Smooth muscle cell (in vitro differentiated cells): ENCODE measurements around the gene SH3PXD2B. TPM values are rescaled to one million over a fixed set of nuclear protein-coding genes. Genes with fewer than 3 reads are reported as not detected.

Source experiments
- DNase-seq: peaks from one replicate; lab custom pipeline; 2025; ENCODE audit not compliant: unreplicated experiment; lab: John Stamatoyannopoulos, UW
- H2AFZ ChIP-seq: fragments of 200-600 bp; sonication (generic); 2 replicates; pipeline ENCODE4 v1.6.0; 2016; ENCODE audit warnings: antibody characterized with exemption, low read depth, mild to moderate bottlenecking
- H3F3A ChIP-seq: fragments of 200-600 bp; sonication (generic); 2 replicates; pipeline ENCODE4 v1.6.0; 2017; ENCODE audit warnings: antibody characterized with exemption, low read depth
- H3K27ac ChIP-seq: fragments of 200-600 bp; sonication (generic); 2 replicates; pipeline ENCODE4 v1.5.1; 2016; ENCODE audit warnings: low read depth, mild to moderate bottlenecking
- H3K27me3 ChIP-seq: fragments of 200-600 bp; sonication (generic); 2 replicates; pipeline ENCODE4 v1.6.1; 2016; ENCODE audit warnings: low read depth, mild to moderate bottlenecking
- H3K36me3 ChIP-seq: fragments of 200-600 bp; sonication (generic); 2 replicates; pipeline ENCODE4 v1.5.1; 2016; ENCODE audit warnings: low read depth
- H3K4me1 ChIP-seq: fragments of 200-600 bp; sonication (generic); 2 replicates; pipeline ENCODE4 v1.5.1; 2016; ENCODE audit warnings: low read depth
- H3K4me2 ChIP-seq: fragments of 200-600 bp; sonication (generic); 2 replicates; pipeline ENCODE4 v1.6.0; 2016; ENCODE audit warnings: mild to moderate bottlenecking
- H3K4me3 ChIP-seq: fragments of 200-600 bp; sonication (generic); 2 replicates; pipeline ENCODE4 v1.5.1; 2016; ENCODE audit warnings: mild to moderate bottlenecking
- H3K79me2 ChIP-seq: fragments of 200-600 bp; sonication (generic); 2 replicates; pipeline ENCODE4 v1.6.0; 2016; ENCODE audit warnings: low read depth, mild to moderate bottlenecking
- H3K9ac ChIP-seq: fragments of 200-600 bp; sonication (generic); 2 replicates; pipeline ENCODE4 v1.6.0; 2016; ENCODE audit warnings: low read depth
- H3K9me3 ChIP-seq: fragments of 200-600 bp; sonication (generic); replicated peaks from 2 replicates; pipeline ENCODE4 v1.5.1; 2016; ENCODE audit warnings: low read depth
- H4K20me1 ChIP-seq: fragments of 200-600 bp; sonication (generic); 2 replicates; pipeline ENCODE4 v1.6.0; 2016; ENCODE audit warnings: low read depth
- WGBS: methylation state at CpG from one replicate; pipeline ENCODE4 v1.1.7; 2016; ENCODE audit warnings: low lambda C conversion rate; 5-methylcytosine and 5-hydroxymethylcytosine counted together
- polyA plus RNA-seq: library from polyadenylated mRNA; unstranded; fragments of >200 nt; fragmentation: Nextera tagmentation; extraction: Ambion mirVana; gene quantifications from 2 replicates; pipeline ENCODE4 v1.2.1, GENCODE V29; 2016
- total RNA-seq: library from RNA; depleted of rRNA; stranded (reverse); fragments of >200 nt; gene quantifications from 2 replicates; pipeline ENCODE4 v1.2.3, GENCODE V29; 2014
- TF ChIP-seq, protein P1 (sequence below): fragments of 200-600 bp; sonication (generic); IDR thresholded peaks from 2 replicates; pipeline ENCODE4 v1.5.1; 2017; ENCODE audit warnings: borderline replicate concordance, mild to moderate bottlenecking, antibody characterized with exemption; ENCODE audit not compliant: insufficient read depth, poor library complexity, severe bottlenecking

SH3PXD2B gene
- total and polyA plus RNA-seq, 2 experiments from 2014 or later, result 36.5 to 39.4 TPM

DNA sequence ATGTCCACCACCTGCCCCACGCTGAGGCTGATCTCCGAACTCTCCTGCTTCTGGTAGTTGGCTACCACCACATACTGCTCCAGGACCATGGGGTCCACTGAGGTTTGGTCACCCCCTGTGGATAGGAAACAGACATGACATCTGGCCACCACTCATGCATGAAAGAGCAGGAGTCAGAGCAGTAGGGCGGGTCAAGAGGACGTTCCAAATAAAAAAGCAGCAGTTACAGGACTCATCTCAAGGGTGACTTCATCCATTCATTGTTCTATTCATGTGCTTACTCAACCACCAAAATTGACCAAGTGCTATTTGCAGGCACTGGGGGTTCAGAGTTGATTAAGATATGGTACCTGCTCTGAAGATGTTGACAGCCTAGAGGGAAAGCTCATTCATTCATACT lies 91.6 kb downstream of the SH3PXD2B start:
- Histone ChIP-seq H3K9ac (no peak overlapping the region), H3K79me2 (no peaks in the 10 kb centered on the region), H3K4me2 (no peak overlapping the region), H3K4me3 (no peak overlapping the region), H3K27ac (peak overlapping the region; percentile 93), H3K36me3 (peaks cover 2% of the 10 kb centered on the region), H3K27me3 (no peaks in the 10 kb centered on the region), H3K9me3 (no peaks in the 10 kb centered on the region), H2AFZ (no peak overlapping the region), H3F3A (peaks cover 9% of the 10 kb centered on the region), H3K4me1 (no peaks in the 10 kb centered on the region), H4K20me1 (peaks cover 3% of the 10 kb centered on the region)
- no peak for DNase-seq
- 98% methylated on average over 4 of the region's 4 CpGs for WGBS
- TF ChIP-seq, protein P1, sequence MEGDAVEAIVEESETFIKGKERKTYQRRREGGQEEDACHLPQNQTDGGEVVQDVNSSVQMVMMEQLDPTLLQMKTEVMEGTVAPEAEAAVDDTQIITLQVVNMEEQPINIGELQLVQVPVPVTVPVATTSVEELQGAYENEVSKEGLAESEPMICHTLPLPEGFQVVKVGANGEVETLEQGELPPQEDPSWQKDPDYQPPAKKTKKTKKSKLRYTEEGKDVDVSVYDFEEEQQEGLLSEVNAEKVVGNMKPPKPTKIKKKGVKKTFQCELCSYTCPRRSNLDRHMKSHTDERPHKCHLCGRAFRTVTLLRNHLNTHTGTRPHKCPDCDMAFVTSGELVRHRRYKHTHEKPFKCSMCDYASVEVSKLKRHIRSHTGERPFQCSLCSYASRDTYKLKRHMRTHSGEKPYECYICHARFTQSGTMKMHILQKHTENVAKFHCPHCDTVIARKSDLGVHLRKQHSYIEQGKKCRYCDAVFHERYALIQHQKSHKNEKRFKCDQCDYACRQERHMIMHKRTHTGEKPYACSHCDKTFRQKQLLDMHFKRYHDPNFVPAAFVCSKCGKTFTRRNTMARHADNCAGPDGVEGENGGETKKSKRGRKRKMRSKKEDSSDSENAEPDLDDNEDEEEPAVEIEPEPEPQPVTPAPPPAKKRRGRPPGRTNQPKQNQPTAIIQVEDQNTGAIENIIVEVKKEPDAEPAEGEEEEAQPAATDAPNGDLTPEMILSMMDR, result no peak

- Histone ChIP-seq H3K9ac (peak overlapping the region; percentile 61), H3K36me3 (peaks cover 4% of the 10 kb centered on the region), H3K4me3 (no peak overlapping the region), H3F3A (peaks cover 9% of the 10 kb centered on the region), H3K4me1 (no peaks in the 10 kb centered on the region), H3K27ac (peak overlapping the region; percentile 93), H3K79me2 (no peaks in the 10 kb centered on the region), H3K4me2 (peak overlapping the region; percentile 31), H3K9me3 (no peaks in the 10 kb centered on the region), H4K20me1 (peaks cover 3% of the 10 kb centered on the region), H3K27me3 (no peaks in the 10 kb centered on the region), H2AFZ (no peak overlapping the region)
- WGBS, result 29% methylated on average over 9 of the region's 9 CpGs
- DNase-seq, result no peak
- TF ChIP-seq, protein P1, result no peak
Measured at GRCh38 chr5:172361566-172362238, 92.6 kb downstream of the SH3PXD2B start.

- Histone ChIP-seq H3K9me3 (no peaks in the 10 kb centered on the region), H4K20me1 (peaks cover 6% of the 10 kb centered on the region), H3K27ac (no peak overlapping the region), H3K4me3 (no peak overlapping the region), H3K36me3 (peaks cover 4% of the 10 kb centered on the region), H3F3A (peaks cover 9% of the 10 kb centered on the region), H3K79me2 (no peaks in the 10 kb centered on the region), H3K4me2 (no peak overlapping the region), H3K4me1 (no peaks in the 10 kb centered on the region), H3K9ac (no peak overlapping the region), H2AFZ (no peak overlapping the region), H3K27me3 (no peaks in the 10 kb centered on the region)
- no peak for DNase-seq
- WGBS, result 96% methylated on average over 7 of the region's 7 CpGs
- TF ChIP-seq, protein P1, result no peak
Measured at GRCh38 chr5:172358345-172358744, 96.0 kb downstream of the SH3PXD2B start.

DNA sequence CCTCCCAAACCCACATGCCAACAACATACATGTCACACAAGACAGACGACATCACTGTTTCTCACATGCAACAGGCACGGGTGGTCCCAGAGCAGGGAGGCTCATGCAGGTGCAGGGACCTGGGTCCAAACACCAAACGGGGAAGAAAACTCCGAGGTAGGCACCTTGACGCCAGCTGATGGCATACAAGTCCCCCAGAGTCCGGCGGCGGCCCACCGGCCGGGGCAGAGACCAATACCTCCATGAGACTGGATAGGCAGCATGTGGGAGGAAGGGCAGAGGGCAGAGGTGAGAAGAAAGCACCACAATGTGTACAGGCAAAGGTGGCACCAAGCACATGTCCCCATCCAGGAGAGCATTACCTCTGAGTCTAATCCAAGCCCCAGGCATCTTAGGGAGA lies 97.8 kb downstream of the SH3PXD2B start:
- Histone ChIP-seq H2AFZ (no peak overlapping the region), H4K20me1 (peaks cover 6% of the 10 kb centered on the region), H3K4me2 (no peak overlapping the region), H3K27me3 (no peaks in the 10 kb centered on the region), H3K27ac (no peak overlapping the region), H3F3A (no peaks in the 10 kb centered on the region), H3K4me3 (no peak overlapping the region), H3K9me3 (no peaks in the 10 kb centered on the region), H3K79me2 (no peaks in the 10 kb centered on the region), H3K9ac (no peak overlapping the region), H3K4me1 (no peaks in the 10 kb centered on the region), H3K36me3 (peaks cover 4% of the 10 kb centered on the region)
- DNase-seq, result no peak
- 97% methylated on average over 10 of the region's 10 CpGs for WGBS
- TF ChIP-seq, protein P1, result no peak
